Measurements from ENCODE around the gene METTL22. TPM values are rescaled to one million over a fixed set of nuclear protein-coding genes. Genes with fewer than 3 reads are reported as not detected.
A peak's percentile ranks its signal among the peaks of the same experiment; 100 is the strongest.

Gene METTL22
- polyA plus RNA-seq, 1 of the 3 experiments (the other 2 are of a cell fraction) = 38.3 TPM

- CTCF ChIA-PET = interaction anchor here (0.6 to 4.0 kb wide), 2 partner anchors 124 to 1941 kb away, joined by 3 to 23 read pairs; no protein-coding TSS in a partner anchor
Measured at GRCh38 chr16:8667492-8667891, 46.0 kb downstream of the METTL22 start.

More at GRCh38 chr16:8667492-8667891, 46.0 kb downstream of the METTL22 start:
- Histone ChIP-seq H3K79me2 (ENCODE audit: insufficient read depth) (no peaks in the 10 kb centered on the region), H3K27ac (ENCODE audit: low read depth in 2 of 2, low read length in 1 of 2) (no peak overlapping the region), H3K4me2 (no peak overlapping the region), H3K9me3 (no peaks in the 10 kb centered on the region), H4K20me1 (ENCODE audit: insufficient read depth) (no peaks in the 10 kb centered on the region), H3F3A (replicated peaks; ENCODE audit: insufficient read depth) (no peaks in the 10 kb centered on the region), H3K27me3 (ENCODE audit: insufficient read depth) (no peaks in the 10 kb centered on the region), H3K9me2 (no peaks in the 10 kb centered on the region), H3K36me3 (replicated peaks in 1 of 2; ENCODE audit: control insufficient read depth in 1 of 2, insufficient read depth in 2 of 2, low read length in 1 of 2) (no peaks in the 10 kb centered on the region), H3K4me3 (ENCODE audit: low read depth in 2 of 2, low read length in 1 of 2) (no peak overlapping the region), H3K9ac (no peak overlapping the region), H2AFZ (ENCODE audit: low read depth) (no peak overlapping the region), H3K4me1 (ENCODE audit: control insufficient read depth in 1 of 2, insufficient read depth in 2 of 2, low read depth in 1 of 2, low read length in 1 of 2) (no peaks in the 10 kb centered on the region)
- no peak for TF ChIP-seq NRF1 (IDR thresholded peaks at IDR 0.05; ENCODE audit: low read depth, low read length)
- no peak for TF ChIP-seq IRF3 (IDR thresholded peaks at IDR 0.05; ENCODE audit: low read depth, low read length)
- TF ChIP-seq MXI1 (IDR thresholded peaks at IDR 0.05; ENCODE audit: low read depth, low read length) = no peak
- no peak for TF ChIP-seq CTCF (IDR thresholded peaks at IDR 0.05)
- TF ChIP-seq REST (IDR thresholded peaks at IDR 0.05; ENCODE audit: low read depth, low read length) = peak; percentile 80; the same call in 1 of the 2 replicates
- TF ChIP-seq ELF1 (IDR thresholded peaks at IDR 0.05) = no peak
- no peak for TF ChIP-seq SIN3A (IDR thresholded peaks at IDR 0.05; ENCODE audit: borderline replicate concordance, low read depth, low read length)
- TF ChIP-seq GABPA (IDR thresholded peaks at IDR 0.05; ENCODE audit: low read depth) = no peak
- POLR2A ChIA-PET = no interaction called here
- DNase-seq = no peak
- 72% methylated on average over 3 of the region's 3 CpGs for WGBS (ENCODE audit: low lambda C conversion rate)
